NCI-H187 (cell line): ENCODE data around the gene PLOD2.

Experiments
- DNase-seq, 2 experiments: peaks; one replicate each; lab custom pipeline; 2025; lab: John Stamatoyannopoulos, UW

The PLOD2 gene

DNA sequence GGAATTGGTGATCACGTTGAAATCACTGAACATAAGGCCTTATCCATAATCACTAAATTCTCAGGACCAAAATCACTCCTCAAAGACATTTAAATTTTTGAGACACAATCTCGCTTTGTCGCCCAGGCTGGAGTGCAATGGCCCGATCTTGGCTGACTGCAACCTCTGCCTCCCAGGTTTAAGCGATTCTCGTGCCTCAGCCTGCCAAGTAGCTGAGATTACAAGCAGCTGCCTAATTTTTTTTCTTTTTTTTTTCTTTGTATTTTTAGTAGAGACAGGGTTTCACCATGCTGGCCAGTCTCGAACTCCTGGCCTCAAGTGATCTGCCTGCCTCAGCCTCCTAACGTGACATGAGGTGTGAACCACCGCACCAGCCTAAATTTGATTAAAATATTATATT is 61.7 kb downstream of the PLOD2 start:
- no peak for DNase-seq

GRCh38 chr3:146093896-146094295 is 67.1 kb downstream of the PLOD2 start:
- no peak for DNase-seq

GRCh38 chr3:146092230-146092629 is 68.8 kb downstream of the PLOD2 start:
- no peak for DNase-seq

DNA sequence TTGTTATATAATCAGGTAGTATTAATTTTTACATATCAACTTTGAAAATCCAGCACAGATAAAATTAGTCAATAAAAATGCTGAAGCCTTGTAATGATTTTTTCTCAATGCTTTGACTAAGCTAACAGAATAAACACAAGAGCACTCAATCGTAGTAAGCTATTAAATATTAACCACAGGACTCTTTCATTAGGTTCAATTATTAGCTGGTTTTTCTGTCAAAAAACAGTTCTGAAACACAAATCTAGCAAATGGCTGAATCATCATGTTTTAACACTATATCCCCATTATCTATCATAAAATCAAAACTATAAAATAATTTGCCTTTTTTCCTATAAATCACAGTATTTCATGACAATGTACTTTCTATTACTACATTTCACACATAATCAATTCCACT is 69.6 kb downstream of the PLOD2 start:
- DNase-seq = no peak

DNA sequence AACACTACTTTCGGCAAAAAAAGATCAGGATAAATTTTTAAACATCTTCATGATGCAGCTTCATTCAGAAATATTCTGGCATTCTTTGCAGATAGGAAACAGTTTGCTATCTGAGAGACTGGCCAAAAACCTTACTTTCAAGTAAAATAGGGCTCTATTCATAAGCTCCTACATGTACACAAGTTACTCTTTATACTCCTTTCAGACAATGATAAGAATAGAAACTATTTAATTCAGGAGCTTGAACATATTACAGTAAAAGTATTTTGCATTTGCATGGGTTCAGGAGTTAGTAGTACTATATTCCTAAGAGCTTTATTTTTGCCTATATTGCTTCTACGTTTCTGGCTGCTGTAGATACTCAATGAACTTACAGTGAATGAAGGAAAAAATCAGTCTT is 70.5 kb downstream of the PLOD2 start:
- no peak for DNase-seq

DNA sequence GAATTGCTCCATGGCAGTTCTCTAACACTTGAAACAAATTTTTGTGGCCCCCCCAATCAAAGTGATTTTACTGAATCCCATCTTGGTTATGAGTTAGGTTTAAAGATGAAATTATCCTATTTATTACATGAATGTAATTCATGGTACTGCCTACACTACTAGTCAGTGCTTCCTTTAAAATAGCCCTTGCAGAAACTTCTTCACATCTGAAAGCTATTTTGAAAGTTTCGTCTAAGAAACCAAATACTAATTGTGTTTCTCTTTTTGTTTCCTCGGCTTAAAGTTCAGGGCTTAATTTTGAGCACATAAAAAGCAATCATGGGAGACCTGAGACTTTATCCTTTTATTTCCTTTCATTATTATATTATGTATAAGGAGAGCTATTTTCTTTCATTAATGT is 72.1 kb downstream of the PLOD2 start:
- no peak for DNase-seq

- DNase-seq = no peak
These were observed 73.9 kb downstream of the PLOD2 start for GRCh38 chr3:146087116-146087515.

DNA sequence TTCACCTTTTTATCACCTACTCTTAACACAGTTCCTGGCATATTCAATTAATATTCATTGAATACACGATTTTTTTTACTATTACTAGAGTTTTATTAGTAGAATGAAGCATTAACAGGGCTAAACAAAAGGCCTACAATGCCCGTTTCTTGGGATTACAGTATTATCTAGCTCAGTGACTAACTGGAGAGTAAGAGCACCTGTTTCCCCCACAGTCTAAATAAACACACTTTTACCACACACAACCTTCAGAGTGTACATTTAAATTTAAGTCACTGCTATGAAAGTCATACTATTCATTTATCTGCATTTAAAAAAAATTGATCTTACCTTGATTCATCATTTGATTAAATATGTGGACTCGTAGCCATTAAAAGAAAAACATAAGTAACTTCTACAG is 74.8 kb downstream of the PLOD2 start:
- no peak for DNase-seq

GRCh38 chr3:146085678-146086077 is 75.3 kb downstream of the PLOD2 start:
- no peak for DNase-seq

DNA sequence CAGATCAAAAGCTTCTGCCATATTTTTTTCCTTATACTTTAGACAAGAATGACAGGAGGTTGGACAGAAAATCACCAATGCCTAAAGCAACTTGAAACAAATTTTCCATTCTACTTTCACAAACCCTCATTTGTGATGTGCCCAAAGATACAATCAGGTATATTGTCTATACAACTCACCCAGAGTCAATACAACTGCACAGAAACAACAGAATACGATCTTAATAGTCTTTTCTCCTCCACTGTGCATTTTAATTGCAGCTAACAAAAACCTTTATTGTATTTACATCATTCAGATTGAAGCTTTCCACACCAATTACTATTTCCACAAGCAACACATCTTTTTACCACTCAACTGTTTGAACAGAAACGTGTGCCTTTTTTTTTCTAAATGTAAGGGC is 80.4 kb downstream of the PLOD2 start:
- no peak for DNase-seq

GRCh38 chr3:146078031-146078430 is 83.0 kb downstream of the PLOD2 start:
- no peak for DNase-seq

GRCh38 chr3:146077181-146077580 is 83.8 kb downstream of the PLOD2 start:
- DNase-seq = no peak

DNA sequence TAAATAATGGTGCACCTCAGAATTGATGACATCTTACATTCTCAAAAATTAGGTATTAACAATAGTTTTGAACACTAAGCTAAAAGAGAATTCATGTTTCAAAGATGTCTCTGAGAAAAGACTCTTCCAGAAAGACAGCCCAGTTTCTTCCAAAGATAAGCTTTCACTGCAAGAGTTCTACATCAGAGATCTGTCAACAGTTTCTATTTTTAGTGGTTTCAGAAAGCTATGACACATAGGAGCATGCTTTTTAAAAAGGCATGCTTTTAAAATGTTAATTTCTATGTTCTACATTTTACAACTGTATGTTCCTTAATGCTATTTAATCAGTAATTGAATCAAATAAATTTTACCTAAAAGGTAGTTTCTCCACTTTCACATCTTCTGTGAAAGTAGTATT is 88.2 kb downstream of the PLOD2 start:
- no peak for DNase-seq

DNA sequence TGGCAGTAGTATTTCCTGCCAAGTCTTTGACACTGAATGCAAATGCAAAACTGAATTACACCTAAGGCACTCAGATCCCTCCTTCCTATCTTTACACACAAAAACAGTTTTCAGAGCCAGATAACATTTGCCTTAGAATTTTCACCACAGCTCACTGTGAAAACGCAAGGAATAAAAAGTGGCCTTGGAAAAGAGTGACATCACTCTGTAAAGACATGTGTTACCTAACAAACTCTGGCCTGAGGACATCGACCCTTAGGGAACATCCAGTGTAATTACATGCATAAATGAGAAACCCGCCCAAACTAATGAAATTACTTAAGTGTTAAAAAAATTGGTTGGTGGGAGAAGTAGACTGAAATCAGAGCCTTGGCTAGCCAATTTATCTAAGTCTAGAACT is 88.9 kb downstream of the PLOD2 start:
- no peak for DNase-seq

DNA sequence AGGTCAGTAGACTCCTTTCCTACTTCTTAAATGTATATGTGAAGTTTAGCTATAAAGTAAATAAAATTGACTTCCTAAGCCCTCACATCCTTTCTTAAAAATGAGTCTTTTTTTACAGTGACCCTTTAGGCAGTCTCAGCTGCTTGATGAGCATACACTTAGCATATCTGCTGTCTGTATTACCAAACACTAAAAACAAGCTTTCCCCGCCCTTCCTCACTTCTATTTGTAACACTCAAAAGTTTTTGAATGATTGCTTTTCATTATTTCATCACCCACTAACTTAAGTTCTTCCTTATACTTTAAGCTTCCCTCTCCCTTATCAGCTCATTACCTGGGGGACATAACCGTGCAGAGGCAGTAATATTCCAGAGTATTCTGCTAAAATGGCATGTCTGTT is 89.4 kb downstream of the PLOD2 start:
- DNase-seq = no peak

GRCh38 chr3:146067048-146067447 is 93.9 kb downstream of the PLOD2 start:
- DNase-seq = no peak

- no peak for DNase-seq
These were observed 95.4 kb downstream of the PLOD2 start for GRCh38 chr3:146065573-146066006.

GRCh38 chr3:146058241-146058640 is 102.7 kb downstream of the PLOD2 start:
- no peak for DNase-seq

GRCh38 chr3:146052791-146053310 is 108.1 kb downstream of the PLOD2 start:
- no peak for DNase-seq

DNA sequence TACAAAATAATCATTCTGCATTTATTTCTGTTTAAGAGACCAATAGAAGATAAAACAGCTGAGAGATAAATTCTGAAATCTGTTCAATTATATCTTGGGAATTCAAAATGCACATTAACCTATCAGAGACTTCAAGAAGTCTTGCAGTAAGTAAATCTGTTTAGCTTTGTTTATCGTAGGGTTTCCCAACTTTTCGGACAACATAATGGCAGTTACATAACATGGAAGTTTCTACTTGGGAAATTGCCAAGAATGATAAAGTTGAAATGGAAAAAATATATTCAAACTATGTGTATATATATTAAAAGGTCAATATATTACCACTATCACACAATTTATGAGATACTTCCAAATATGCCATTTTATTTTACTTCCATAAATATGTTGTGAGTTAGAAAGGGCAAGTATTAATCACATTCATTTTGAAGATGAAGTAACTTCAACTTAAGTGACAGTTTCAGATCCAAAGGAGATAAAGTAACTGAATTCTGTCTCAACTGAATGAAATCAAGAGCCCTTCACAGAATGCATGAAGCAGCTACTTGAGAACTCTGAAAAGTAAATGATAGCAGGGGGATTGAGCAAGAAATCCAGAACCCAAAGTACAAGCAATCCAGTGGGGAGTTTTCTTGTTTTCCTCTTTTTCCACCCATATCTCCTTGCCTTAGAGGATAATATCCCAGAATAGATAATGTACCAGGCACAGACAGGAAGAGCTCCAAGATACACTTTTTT is 108.8 kb downstream of the PLOD2 start:
- DNase-seq = no peak

GRCh38 chr3:146050691-146051090 is 110.3 kb downstream of the PLOD2 start:
- no peak for DNase-seq

GRCh38 chr3:146047485-146047884 is 113.5 kb downstream of the PLOD2 start:
- no peak for DNase-seq

DNA sequence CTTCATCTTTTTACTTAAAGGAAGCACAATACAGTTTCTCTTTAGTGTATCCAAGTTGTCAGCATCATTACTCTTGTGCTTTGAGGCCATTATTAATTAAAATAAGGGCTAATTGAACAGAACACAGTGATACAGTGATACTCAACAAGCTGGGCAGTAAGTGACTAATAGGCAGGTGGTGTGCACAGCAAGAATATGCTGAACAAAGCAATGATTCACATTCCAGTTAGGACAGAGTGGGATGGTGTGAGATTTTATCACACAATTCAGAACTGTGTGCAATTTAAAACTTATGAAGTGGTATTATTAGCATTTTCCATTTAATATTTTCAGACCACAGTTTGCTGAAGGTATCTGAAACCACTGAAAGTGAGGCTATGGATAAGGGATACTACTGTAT is 116.9 kb downstream of the PLOD2 start:
- DNase-seq = no peak

- DNase-seq = no peak
These were observed 120.4 kb downstream of the PLOD2 start for GRCh38 chr3:146040630-146041029.
